ENCODE data around the gene TBC1D17.

DNA sequence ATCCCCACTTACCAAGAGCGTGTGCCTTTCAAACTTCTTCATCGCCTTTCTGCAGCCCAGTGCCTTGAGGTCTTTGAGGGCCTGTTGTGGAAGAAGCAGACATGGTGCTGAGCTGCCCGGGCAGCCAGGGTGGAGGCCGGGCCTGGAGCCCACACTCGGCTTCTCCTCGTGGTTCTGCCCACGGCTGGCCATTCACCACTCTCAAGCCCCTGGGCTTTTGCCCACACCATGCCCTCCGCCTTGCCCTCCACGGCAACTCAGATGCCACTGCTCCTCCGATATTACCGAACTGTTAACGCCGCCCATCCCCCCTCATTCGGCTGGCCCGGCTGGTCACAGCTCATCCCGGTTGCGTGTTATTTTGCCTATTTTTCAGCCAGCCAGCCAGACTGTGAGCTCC lies 13.9 kb downstream of the TBC1D17 start:
- no peak for TF ChIP-seq CTCF (IDR thresholded peaks at IDR 0.05; ENCODE audit: low read length)
- TF ChIP-seq EZH2 (IDR thresholded peaks at IDR 0.05; ENCODE audit: borderline replicate concordance, low read length), result no peak
